Liver (tissue), 9 donors: ENCODE results near the gene ARHGEF18. TPM values are rescaled to one million over a fixed set of nuclear protein-coding genes. Genes with fewer than 3 reads are reported as not detected.

Experiments
- DNase-seq: peaks from one replicate; pipeline ENCODE4 v3.0.0-alpha.2; 2017; ENCODE audit warnings: low spot score
- H3K27ac ChIP-seq, 2 donors: one replicate each; pipeline ENCODE4 v1.7.0; 2013; ENCODE audit warnings: inconsistent platforms in 2 of 2, low read length in 2 of 2, control low read depth in 1 of 2, low read depth in 1 of 2, mild to moderate bottlenecking in 1 of 2
- H3K27me3 ChIP-seq, 4 donors: one replicate each; pipeline versions ENCODE4 v1.6.1 to v1.7.0; 2013; ENCODE audit warnings: low read length in 3 of 4, inconsistent platforms in 1 of 4, mild to moderate bottlenecking in 1 of 4, moderate library complexity in 1 of 4; ENCODE audit not compliant: control insufficient read depth in 4 of 4, insufficient read depth in 4 of 4
- H3K36me3 ChIP-seq, 4 donors: one replicate each; pipeline versions ENCODE4 v1.6.1 to v1.7.0; 2013; ENCODE audit warnings: low read length in 3 of 4, mild to moderate bottlenecking in 3 of 4, low read depth in 1 of 4, moderate library complexity in 1 of 4; ENCODE audit not compliant: control insufficient read depth in 4 of 4, insufficient read depth in 3 of 4
- H3K4me1 ChIP-seq, 4 donors: one replicate each; pipeline versions ENCODE4 v1.6.1 to v1.7.0; 2013; ENCODE audit warnings: low read length in 3 of 4, mild to moderate bottlenecking in 3 of 4, moderate library complexity in 1 of 4; ENCODE audit not compliant: control insufficient read depth in 4 of 4, insufficient read depth in 4 of 4
- H3K4me3 ChIP-seq, 3 donors: one replicate each; pipeline versions ENCODE4 v1.6.1 to v1.7.0; 2013; ENCODE audit warnings: low read length in 3 of 3, control low read depth in 1 of 3, low read depth in 1 of 3, mild to moderate bottlenecking in 1 of 3
- H3K9ac ChIP-seq, 2 donors: one replicate each; pipeline ENCODE4 v1.7.0; 2013; ENCODE audit warnings: low read length in 2 of 2, mild to moderate bottlenecking in 2 of 2, moderate library complexity in 2 of 2, control low read depth in 1 of 2, low read depth in 1 of 2
- H3K9me3 ChIP-seq, 4 donors: one replicate each; pipeline versions ENCODE4 v1.6.1 to v1.7.0; 2013; ENCODE audit warnings: low read length in 3 of 4; ENCODE audit not compliant: control insufficient read depth in 4 of 4
- ATF3 ChIP-seq: IDR thresholded peaks from 2 replicates; pipeline ENCODE4 v1.6.1; 2016; ENCODE audit warnings: antibody characterized with exemption
- CTCF ChIP-seq: fragments of 150-350 bp; IDR thresholded peaks from 2 replicates; pipeline ENCODE4 v1.5.1; 2017; ENCODE audit warnings: improper control_type of control experiment, low read depth, low read length; ENCODE audit not compliant: missing input control
- EGR1 ChIP-seq, 2 donors: IDR thresholded peaks; 2 replicates each; pipeline ENCODE4 v1.6.1; 2016 to 2018; ENCODE audit warnings: antibody characterized with exemption in 2 of 2, low read depth in 2 of 2
- FOXA1 ChIP-seq: IDR thresholded peaks from 2 replicates; pipeline ENCODE4 v1.6.1; 2016; ENCODE audit warnings: antibody characterized with exemption
- GABPA ChIP-seq, 2 donors: IDR thresholded peaks in 1 of 2; conservative IDR thresholded peaks in 1 of 2; 2 replicates each; pipeline ENCODE4 v1.6.1; 2016; ENCODE audit warnings: antibody characterized with exemption in 2 of 2, mild to moderate bottlenecking in 1 of 2, moderate library complexity in 1 of 2
- HNF4A ChIP-seq, 2 donors: conservative IDR thresholded peaks; 2 replicates each; pipeline ENCODE4 v1.6.1; 2016; ENCODE audit warnings: antibody characterized with exemption in 2 of 2, mild to moderate bottlenecking in 2 of 2
- JUND ChIP-seq, 2 donors: IDR thresholded peaks; 2 replicates each; pipeline ENCODE4 v1.6.1; 2016; ENCODE audit warnings: antibody characterized with exemption in 2 of 2
- NR2F2 ChIP-seq: IDR thresholded peaks from 2 replicates; pipeline ENCODE4 v1.6.1; 2016; ENCODE audit warnings: antibody characterized with exemption
- RAD21 ChIP-seq, 2 donors: IDR thresholded peaks; 2 replicates each; pipeline ENCODE4 v1.6.1; 2016; ENCODE audit warnings: antibody characterized with exemption in 2 of 2, mild to moderate bottlenecking in 2 of 2
- REST ChIP-seq: IDR thresholded peaks from 2 replicates; pipeline ENCODE4 v1.6.1; 2016; ENCODE audit warnings: antibody characterized with exemption, mild to moderate bottlenecking
- RXRA ChIP-seq, 2 donors: IDR thresholded peaks; 2 replicates each; pipeline ENCODE4 v1.6.1; 2017 to 2018; ENCODE audit warnings: antibody characterized with exemption in 2 of 2, mild to moderate bottlenecking in 1 of 2
- SP1 ChIP-seq: IDR thresholded peaks from 2 replicates; pipeline ENCODE4 v1.6.1; 2018; ENCODE audit warnings: antibody characterized with exemption, mild to moderate bottlenecking
- TAF1 ChIP-seq: conservative IDR thresholded peaks from 2 replicates; pipeline ENCODE4 v1.6.1; 2016; ENCODE audit warnings: antibody characterized with exemption, mild to moderate bottlenecking
- YY1 ChIP-seq: IDR thresholded peaks from 2 replicates; pipeline ENCODE4 v1.6.1; 2016; ENCODE audit warnings: antibody characterized with exemption, mild to moderate bottlenecking
- WGBS: extraction: QIAGEN DNeasy Blood & Tissue Kit; methylation state at CpG from one replicate; pipeline ENCODE4 v1.1.7; 2013; 5-methylcytosine and 5-hydroxymethylcytosine counted together
- polyA plus RNA-seq, 2 donors: library from polyadenylated mRNA; stranded (reverse) in 1 of 2; unstranded in 1 of 2; fragments of 200-250 nt in 1 of 2; fragments of >200 nt in 1 of 2; fragmentation: Nextera tagmentation in 1 of 2; extraction: Ambion mirVana in 1 of 2; gene quantifications; one replicate each; pipeline versions ENCODE4 v1.2.1 to v1.2.3, GENCODE V29; 2013 to 2015
- total RNA-seq, 2 donors: library from RNA; depleted of rRNA; stranded (reverse); fragments of >200 nt; gene quantifications; one replicate each; pipeline ENCODE4 v1.2.3, GENCODE V29; 2014
- donor health status: healthy.
- donor health status: healthy.
- donor health status: healthy.
- donor health status: healthy.
- donor health status: healthy.

ARHGEF18 gene
- total and polyA plus RNA-seq, 4 donors = 3.3 to 28.8 (median 14.9) TPM

- no peak overlapping the region for H3K27ac ChIP-seq
Measured at GRCh38 chr19:7327802-7328201, 20.9 kb upstream of the ARHGEF18 start.

GRCh38 chr19:7328647-7329046, 20.1 kb upstream of the ARHGEF18 start:
- Histone ChIP-seq H3K36me3 (no peaks in the 10 kb centered on the region), H3K9me3 (no peaks in the 10 kb centered on the region), H3K9ac (no peak overlapping the region), H3K4me1 (no peaks in the 10 kb centered on the region), H3K27me3 (no peaks in the 10 kb centered on the region), H3K27ac (no peak overlapping the region), H3K4me3 (no peak overlapping the region)
- DNase-seq = no peak
- WGBS = 88% methylated on average over 4 of the region's 4 CpGs
- TF ChIP-seq JUND (IDR thresholded peaks at IDR 0.05) (no peak), ATF3 (no peak), FOXA1 (no peak), NR2F2 (no peak), EGR1 (IDR thresholded peaks at IDR 0.05; ENCODE audit: low read depth in 2 of 2) (no peak), HNF4A (conservative IDR thresholded peaks at IDR 0.05) (no peak), TAF1 (no peak), REST (no peak), YY1 (no peak), CTCF (no peak), GABPA (IDR thresholded peaks at IDR 0.05 in 1 of 2, conservative IDR thresholded peaks at IDR 0.05 in 1 of 2) (no peak)

More at GRCh38 chr19:7327802-7328201, 20.9 kb upstream of the ARHGEF18 start:
- no peak for DNase-seq
- WGBS = 74% methylated on average over 1 of the region's 1 CpG
- Histone ChIP-seq H3K9me3 (no peaks in the 10 kb centered on the region), H3K27me3 (no peaks in the 10 kb centered on the region), H3K4me3 (no peak overlapping the region), H3K4me1 (no peaks in the 10 kb centered on the region), H3K9ac (no peak overlapping the region), H3K36me3 (no peaks in the 10 kb centered on the region)
- TF ChIP-seq SP1 (no peak), GABPA (IDR thresholded peaks at IDR 0.05 in 1 of 2, conservative IDR thresholded peaks at IDR 0.05 in 1 of 2) (no peak), RXRA (IDR thresholded peaks at IDR 0.05) (no peak), REST (no peak), NR2F2 (no peak), RAD21 (IDR thresholded peaks at IDR 0.05) (no peak), JUND (IDR thresholded peaks at IDR 0.05) (no peak)
